ENCODE data around the gene DYNLT1.
"Not testable (repeated sequence)": the region's sequence is repeated elsewhere in the genome, so short reads cannot be mapped to it uniquely, and the experiment has no call there.

Gene DYNLT1

GRCh38 chr6:158621694-158622544 is 22.6 kb downstream of the DYNLT1 start:
- Histone ChIP-seq H3K4me1 (ENCODE audit: insufficient read depth, low read length, poor library complexity, severe bottlenecking) (no peaks in the 10 kb centered on the region), H2AFZ (ENCODE audit: low read length) (no peak overlapping the region), H3K27me3 (ENCODE audit: insufficient read depth, low read length, poor library complexity, severe bottlenecking) (no peaks in the 10 kb centered on the region), H3K9ac (ENCODE audit: low read depth, low read length, poor library complexity, severe bottlenecking) (no peak overlapping the region), H3K9me3 (ENCODE audit: insufficient read depth, low read depth, low read length) (no peaks in the 10 kb centered on the region), H3K4me3 (ENCODE audit: low read length, poor library complexity, severe bottlenecking) (no peak overlapping the region), H3K36me3 (ENCODE audit: insufficient read depth, low read length) (peaks cover 44% of the 10 kb centered on the region; the same call in 1 of the 2 replicates), H4K20me1 (ENCODE audit: insufficient read depth, low read length, poor library complexity, severe bottlenecking) (no peaks in the 10 kb centered on the region), H3K79me2 (ENCODE audit: insufficient read depth, low read length) (no peaks in the 10 kb centered on the region), H3K4me2 (ENCODE audit: low read depth, low read length, poor library complexity, severe bottlenecking) (no peak overlapping the region), H3F3A (ENCODE audit: low read depth) (no peaks in the 10 kb centered on the region), H3K9me2 (replicated peaks; ENCODE audit: low read depth, low read length) (no peaks in the 10 kb centered on the region)
- TF ChIP-seq, protein P1, sequence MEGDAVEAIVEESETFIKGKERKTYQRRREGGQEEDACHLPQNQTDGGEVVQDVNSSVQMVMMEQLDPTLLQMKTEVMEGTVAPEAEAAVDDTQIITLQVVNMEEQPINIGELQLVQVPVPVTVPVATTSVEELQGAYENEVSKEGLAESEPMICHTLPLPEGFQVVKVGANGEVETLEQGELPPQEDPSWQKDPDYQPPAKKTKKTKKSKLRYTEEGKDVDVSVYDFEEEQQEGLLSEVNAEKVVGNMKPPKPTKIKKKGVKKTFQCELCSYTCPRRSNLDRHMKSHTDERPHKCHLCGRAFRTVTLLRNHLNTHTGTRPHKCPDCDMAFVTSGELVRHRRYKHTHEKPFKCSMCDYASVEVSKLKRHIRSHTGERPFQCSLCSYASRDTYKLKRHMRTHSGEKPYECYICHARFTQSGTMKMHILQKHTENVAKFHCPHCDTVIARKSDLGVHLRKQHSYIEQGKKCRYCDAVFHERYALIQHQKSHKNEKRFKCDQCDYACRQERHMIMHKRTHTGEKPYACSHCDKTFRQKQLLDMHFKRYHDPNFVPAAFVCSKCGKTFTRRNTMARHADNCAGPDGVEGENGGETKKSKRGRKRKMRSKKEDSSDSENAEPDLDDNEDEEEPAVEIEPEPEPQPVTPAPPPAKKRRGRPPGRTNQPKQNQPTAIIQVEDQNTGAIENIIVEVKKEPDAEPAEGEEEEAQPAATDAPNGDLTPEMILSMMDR (conservative IDR thresholded peaks at IDR 0.05; ENCODE audit: low read length) = no peak
- no peak for TF ChIP-seq EZH2phosphoT487 (IDR thresholded peaks at IDR 0.05; ENCODE audit: borderline replicate concordance)

DNA sequence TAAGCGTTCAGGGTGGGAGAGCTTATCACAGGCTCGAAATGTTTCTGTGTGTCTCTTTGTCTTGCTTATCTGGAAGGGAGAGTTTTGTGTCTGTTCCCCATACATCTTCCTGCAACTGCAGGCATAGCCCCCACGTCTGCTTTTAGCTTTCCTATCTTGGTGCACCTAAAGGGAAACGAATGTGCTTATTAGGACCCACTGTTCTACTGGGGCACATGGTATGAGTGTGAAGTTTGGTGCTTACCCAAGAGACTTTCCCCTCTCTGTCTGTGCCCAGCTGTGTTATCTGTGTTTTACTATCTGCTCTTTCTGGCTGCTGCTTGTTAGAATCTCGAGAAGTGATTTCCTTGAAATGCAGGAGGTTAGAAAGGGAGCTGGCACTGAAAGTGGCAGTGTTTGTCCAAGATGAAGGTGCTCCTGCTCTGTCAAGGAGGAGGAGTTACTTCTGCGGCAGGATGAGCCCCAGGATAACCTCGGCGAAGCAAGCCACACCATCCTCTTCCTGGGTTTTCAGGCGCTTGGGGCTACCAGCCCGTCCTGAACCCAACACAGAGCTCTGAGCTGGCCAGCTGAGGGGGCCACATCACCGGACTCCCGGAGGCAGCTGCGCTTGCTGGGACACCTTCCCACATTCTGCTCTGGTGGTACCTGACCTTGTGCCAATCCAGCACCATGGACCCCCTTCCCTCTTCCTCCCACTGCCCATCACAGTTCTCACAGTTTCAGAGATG is 23.4 kb downstream of the DYNLT1 start:
- peaks cover 36% of the 10 kb centered on the region; the same call in 1 of the 2 replicates for H3K36me3 ChIP-seq (ENCODE audit: insufficient read depth, low read length)

GRCh38 chr6:158619922-158620801 is 24.4 kb downstream of the DYNLT1 start:
- Histone ChIP-seq H3K36me3 (ENCODE audit: insufficient read depth, low read length) (peaks cover 27% of the 10 kb centered on the region; the same call in 1 of the 2 replicates), H3K9me2 (replicated peaks; ENCODE audit: low read depth, low read length) (no peaks in the 10 kb centered on the region), H4K20me1 (ENCODE audit: insufficient read depth, low read length, poor library complexity, severe bottlenecking) (no peaks in the 10 kb centered on the region), H3K27me3 (ENCODE audit: insufficient read depth, low read length, poor library complexity, severe bottlenecking) (no peaks in the 10 kb centered on the region), H3K4me2 (ENCODE audit: low read depth, low read length, poor library complexity, severe bottlenecking) (no peak overlapping the region), H3K9me3 (ENCODE audit: insufficient read depth, low read depth, low read length) (no peaks in the 10 kb centered on the region), H3K79me2 (ENCODE audit: insufficient read depth, low read length) (no peaks in the 10 kb centered on the region), H3F3A (ENCODE audit: low read depth) (no peaks in the 10 kb centered on the region), H2AFZ (ENCODE audit: low read length) (no peak overlapping the region), H3K9ac (ENCODE audit: low read depth, low read length, poor library complexity, severe bottlenecking) (no peak overlapping the region), H3K4me3 (ENCODE audit: low read length, poor library complexity, severe bottlenecking) (no peak overlapping the region), H3K4me1 (ENCODE audit: insufficient read depth, low read length, poor library complexity, severe bottlenecking) (no peaks in the 10 kb centered on the region)
- TF ChIP-seq, protein P1 (conservative IDR thresholded peaks at IDR 0.05; ENCODE audit: low read length) = no peak
- TF ChIP-seq EZH2phosphoT487 (IDR thresholded peaks at IDR 0.05; ENCODE audit: borderline replicate concordance) = no peak

More for the DNA sequence above, 23.4 kb downstream of the DYNLT1 start:
- Histone ChIP-seq H3K4me2 (ENCODE audit: low read depth, low read length, poor library complexity, severe bottlenecking) (no peak overlapping the region), H3K9me3 (ENCODE audit: insufficient read depth, low read depth, low read length) (no peaks in the 10 kb centered on the region), H2AFZ (ENCODE audit: low read length) (no peak overlapping the region), H3F3A (ENCODE audit: low read depth) (no peaks in the 10 kb centered on the region), H3K27me3 (ENCODE audit: insufficient read depth, low read length, poor library complexity, severe bottlenecking) (no peaks in the 10 kb centered on the region), H3K9me2 (replicated peaks; ENCODE audit: low read depth, low read length) (no peaks in the 10 kb centered on the region), H3K9ac (ENCODE audit: low read depth, low read length, poor library complexity, severe bottlenecking) (no peak overlapping the region), H3K4me1 (ENCODE audit: insufficient read depth, low read length, poor library complexity, severe bottlenecking) (no peaks in the 10 kb centered on the region), H3K4me3 (ENCODE audit: low read length, poor library complexity, severe bottlenecking) (no peak overlapping the region), H3K79me2 (ENCODE audit: insufficient read depth, low read length) (no peaks in the 10 kb centered on the region), H4K20me1 (ENCODE audit: insufficient read depth, low read length, poor library complexity, severe bottlenecking) (no peaks in the 10 kb centered on the region)
- TF ChIP-seq EZH2phosphoT487 (IDR thresholded peaks at IDR 0.05; ENCODE audit: borderline replicate concordance) = no peak
- TF ChIP-seq, protein P1 (conservative IDR thresholded peaks at IDR 0.05; ENCODE audit: low read length) = no peak

DNA sequence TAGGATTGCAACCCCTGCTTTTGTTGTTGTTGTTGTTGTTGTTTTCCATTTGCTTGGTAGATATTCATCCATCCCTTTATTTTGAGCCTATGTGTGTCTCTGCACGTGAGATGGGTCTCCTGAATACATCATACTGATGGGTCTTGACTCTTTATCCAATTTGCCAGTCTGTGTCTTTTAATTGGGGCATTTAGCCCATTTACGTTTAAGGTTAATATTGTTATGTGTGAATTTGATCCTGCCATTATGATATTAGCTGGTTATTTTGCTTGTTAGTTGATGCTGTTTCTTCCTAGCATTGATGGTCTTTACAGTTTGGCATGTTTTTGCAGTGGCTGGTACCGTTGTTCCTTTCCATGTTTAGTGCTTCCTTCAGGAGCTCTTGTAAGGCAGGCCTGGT is 26.3 kb downstream of the DYNLT1 start:
- H3K4me3 ChIP-seq (ENCODE audit: low read length, poor library complexity, severe bottlenecking); H3K4me2 ChIP-seq (ENCODE audit: low read depth, low read length, poor library complexity, severe bottlenecking); H3K9me2 ChIP-seq (replicated peaks; ENCODE audit: low read depth, low read length); H3K9ac ChIP-seq (ENCODE audit: low read depth, low read length, poor library complexity, severe bottlenecking); H3K79me2 ChIP-seq (ENCODE audit: insufficient read depth, low read length); H3K4me1 ChIP-seq (ENCODE audit: insufficient read depth, low read length, poor library complexity, severe bottlenecking); H3K27me3 ChIP-seq (ENCODE audit: insufficient read depth, low read length, poor library complexity, severe bottlenecking); H3F3A ChIP-seq (ENCODE audit: low read depth); H3K9me3 ChIP-seq (ENCODE audit: insufficient read depth, low read depth, low read length); H2AFZ ChIP-seq (ENCODE audit: low read length); H4K20me1 ChIP-seq (ENCODE audit: insufficient read depth, low read length, poor library complexity, severe bottlenecking): not testable (repeated sequence)
- peaks cover 24% of the 10 kb centered on the region; the same call in 1 of the 2 replicates for H3K36me3 ChIP-seq (ENCODE audit: insufficient read depth, low read length)

Data from Loucy (cell line).